ENCODE results near the gene CA9. TPM values are rescaled to one million over a fixed set of nuclear protein-coding genes. Genes with fewer than 3 reads are reported as not detected.
A peak's percentile ranks its signal among the peaks of the same experiment; 100 is the strongest.

Gene CA9
- total RNA-seq, 1 donor from 2014 or later: 0.09 TPM

DNA sequence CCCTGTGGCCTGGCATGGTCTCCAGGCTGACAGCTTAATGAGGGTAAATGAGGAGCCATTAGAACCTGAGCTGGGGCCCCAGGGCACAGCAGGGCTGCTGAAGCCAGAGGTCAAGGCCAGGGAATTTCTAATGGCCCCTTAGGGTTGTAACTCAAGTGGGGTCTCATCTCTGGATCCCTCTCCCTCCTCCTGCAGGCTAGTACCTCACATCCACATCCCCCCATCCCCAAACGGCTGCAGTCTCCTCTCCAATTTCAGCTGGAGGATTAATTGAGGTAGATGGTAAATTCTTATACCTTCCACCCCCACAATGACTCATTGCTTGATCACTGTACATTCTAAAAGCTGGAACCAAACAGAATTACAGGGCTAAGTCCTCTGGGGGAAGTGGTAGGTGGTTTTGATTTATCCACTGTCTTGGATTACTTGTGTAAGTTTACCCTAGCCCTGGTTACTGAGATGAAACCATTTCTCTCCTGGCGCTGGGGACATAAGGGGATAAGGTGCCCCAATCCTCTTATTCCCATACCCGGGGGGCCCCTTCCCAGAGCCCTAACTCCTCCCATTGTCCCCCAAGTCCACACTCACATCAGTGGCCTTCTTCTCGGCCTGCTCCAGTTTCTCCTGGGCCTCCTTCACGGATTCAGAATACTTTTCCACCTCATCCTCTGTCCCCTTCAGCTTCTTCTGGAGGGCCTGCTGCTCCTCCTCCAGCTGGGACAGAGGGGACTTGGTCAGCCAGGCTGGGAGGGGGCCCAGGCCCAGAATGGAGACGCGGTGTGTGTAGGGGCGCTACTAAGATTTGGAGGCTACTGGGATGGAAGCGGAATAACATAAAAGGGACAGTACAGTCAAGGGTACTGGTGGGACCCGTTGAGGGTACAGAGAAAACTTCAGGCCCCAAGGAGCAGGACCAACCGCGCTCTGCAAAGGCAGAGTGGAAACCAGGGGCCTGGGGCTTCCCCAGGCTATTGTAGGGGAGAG is 15.1 kb downstream of the CA9 start:
- H3K9me3 Mint-ChIP-seq: peaks cover 2% of the 10 kb centered on the region
- no peak overlapping the region for H3K27ac ChIP-seq

DNA sequence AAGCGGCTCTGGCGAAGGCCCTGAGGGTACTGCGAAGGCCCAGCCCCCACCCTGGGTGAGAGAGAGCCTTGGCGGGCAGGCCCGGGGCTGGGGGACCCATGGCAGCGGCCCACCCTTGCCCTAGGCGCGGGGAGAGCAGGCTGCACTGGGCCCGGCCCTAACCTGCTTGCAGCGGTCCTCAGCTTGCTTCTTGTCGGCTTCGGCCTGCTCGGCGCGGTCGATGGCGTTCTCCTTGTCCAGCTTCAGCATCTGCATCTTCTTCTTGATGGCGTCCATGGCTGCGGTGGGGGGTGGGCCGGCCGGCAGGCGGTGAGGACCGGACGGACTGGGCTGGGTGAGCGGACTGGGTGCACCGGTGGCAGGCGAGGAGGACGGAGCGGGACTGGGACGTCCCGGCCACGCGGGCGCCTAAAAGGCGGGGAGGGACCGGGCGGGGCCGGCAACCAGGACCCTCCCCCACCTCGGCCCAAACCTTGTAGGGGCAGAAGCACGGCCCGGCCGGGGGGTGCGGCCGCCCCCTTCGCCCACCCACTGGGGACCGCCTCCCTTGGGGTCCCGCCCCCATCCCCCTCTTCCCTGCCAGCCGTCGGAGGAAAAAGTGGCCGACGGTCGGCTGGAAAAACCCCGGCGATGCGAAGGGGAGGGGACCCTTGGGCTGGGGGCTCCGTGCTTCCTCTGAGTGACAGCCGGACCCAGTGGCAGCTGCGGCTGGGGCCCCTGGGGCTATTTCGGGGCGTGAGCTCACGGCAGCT is 16.0 kb downstream of the CA9 start, which contains the start of gene TPM2:
Gene TPM2, minus strand, starts transcription at position 384 of the 752 bp plus-strand sequence. Its CDS starts 108 bp downstream, at position 276.
- Histone ChIP-seq H3K4me1 (peaks cover 10% of the 10 kb centered on the region), H2AFZ (replicated peaks) (peak within 1 kb of the TSS; percentile 66), H3K9ac (peak within 1 kb of the TSS; percentile 62), H3K27me3 (no peaks in the 10 kb centered on the region), H3K4me2 (peak within 1 kb of the TSS; percentile 89), H3K4me3 (peak within 1 kb of the TSS; percentile 69), H3K36me3 (no peaks in the 10 kb centered on the region), H3K27ac (no peak within 1 kb of the TSS), H3K9me3 (ENCODE audit: low read depth) (no peaks in the 10 kb centered on the region), H3K79me2 (ENCODE audit: low read depth) (peaks cover 19% of the 10 kb centered on the region), H4K20me1 (ENCODE audit: low read depth) (no peaks in the 10 kb centered on the region), H3F3A (ENCODE audit: low read depth) (peaks cover 16% of the 10 kb centered on the region)
- H3K9me3 Mint-ChIP-seq: peaks cover 2% of the 10 kb centered on the region
- H3K4me3 Mint-ChIP-seq: peak within 1 kb of the TSS; percentile 89
- DNase-seq (ENCODE audit: low spot score): peak; percentile 78
- H3K4me1 Mint-ChIP-seq: peaks cover 36% of the 10 kb centered on the region
- peak within 1 kb of the TSS; percentile 61 for H3K27ac Mint-ChIP-seq
- peaks cover 8% of the 10 kb centered on the region for H3K36me3 Mint-ChIP-seq
- H3K27me3 Mint-ChIP-seq (ENCODE audit: insufficient read depth, low read depth): peaks cover 7% of the 10 kb centered on the region
- TF ChIP-seq EZH2phosphoT487 (IDR thresholded peaks at IDR 0.05) (no peak), EZH2 (IDR thresholded peaks at IDR 0.05) (no peak)
- TF ChIP-seq, protein P1, sequence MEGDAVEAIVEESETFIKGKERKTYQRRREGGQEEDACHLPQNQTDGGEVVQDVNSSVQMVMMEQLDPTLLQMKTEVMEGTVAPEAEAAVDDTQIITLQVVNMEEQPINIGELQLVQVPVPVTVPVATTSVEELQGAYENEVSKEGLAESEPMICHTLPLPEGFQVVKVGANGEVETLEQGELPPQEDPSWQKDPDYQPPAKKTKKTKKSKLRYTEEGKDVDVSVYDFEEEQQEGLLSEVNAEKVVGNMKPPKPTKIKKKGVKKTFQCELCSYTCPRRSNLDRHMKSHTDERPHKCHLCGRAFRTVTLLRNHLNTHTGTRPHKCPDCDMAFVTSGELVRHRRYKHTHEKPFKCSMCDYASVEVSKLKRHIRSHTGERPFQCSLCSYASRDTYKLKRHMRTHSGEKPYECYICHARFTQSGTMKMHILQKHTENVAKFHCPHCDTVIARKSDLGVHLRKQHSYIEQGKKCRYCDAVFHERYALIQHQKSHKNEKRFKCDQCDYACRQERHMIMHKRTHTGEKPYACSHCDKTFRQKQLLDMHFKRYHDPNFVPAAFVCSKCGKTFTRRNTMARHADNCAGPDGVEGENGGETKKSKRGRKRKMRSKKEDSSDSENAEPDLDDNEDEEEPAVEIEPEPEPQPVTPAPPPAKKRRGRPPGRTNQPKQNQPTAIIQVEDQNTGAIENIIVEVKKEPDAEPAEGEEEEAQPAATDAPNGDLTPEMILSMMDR (IDR thresholded peaks at IDR 0.05): no peak

More for the DNA sequence above, 15.1 kb downstream of the CA9 start:
- Mint-ChIP-seq H3K27me3 (ENCODE audit: insufficient read depth, low read depth) (peaks cover 9% of the 10 kb centered on the region), H3K4me3 (peak overlapping the region; percentile 82), H3K4me1 (peaks cover 36% of the 10 kb centered on the region), H3K27ac (peak overlapping the region; percentile 61), H3K36me3 (peaks cover 11% of the 10 kb centered on the region)
- TF ChIP-seq, protein P1 (IDR thresholded peaks at IDR 0.05): no peak
- TF ChIP-seq EZH2 (IDR thresholded peaks at IDR 0.05) (no peak), EZH2phosphoT487 (IDR thresholded peaks at IDR 0.05) (no peak)
- Histone ChIP-seq H4K20me1 (ENCODE audit: low read depth) (no peaks in the 10 kb centered on the region), H3K36me3 (no peaks in the 10 kb centered on the region), H3K9me3 (ENCODE audit: low read depth) (no peaks in the 10 kb centered on the region), H3K4me2 (peak overlapping the region; percentile 89), H3K4me3 (peak overlapping the region; percentile 69), H3F3A (ENCODE audit: low read depth) (peaks cover 16% of the 10 kb centered on the region), H2AFZ (replicated peaks) (peak overlapping the region; percentile 66), H3K9ac (peak overlapping the region; percentile 62), H3K27me3 (no peaks in the 10 kb centered on the region), H3K79me2 (ENCODE audit: low read depth) (peaks cover 19% of the 10 kb centered on the region), H3K4me1 (peaks cover 10% of the 10 kb centered on the region)
- no peak for DNase-seq (ENCODE audit: low spot score)

DNA sequence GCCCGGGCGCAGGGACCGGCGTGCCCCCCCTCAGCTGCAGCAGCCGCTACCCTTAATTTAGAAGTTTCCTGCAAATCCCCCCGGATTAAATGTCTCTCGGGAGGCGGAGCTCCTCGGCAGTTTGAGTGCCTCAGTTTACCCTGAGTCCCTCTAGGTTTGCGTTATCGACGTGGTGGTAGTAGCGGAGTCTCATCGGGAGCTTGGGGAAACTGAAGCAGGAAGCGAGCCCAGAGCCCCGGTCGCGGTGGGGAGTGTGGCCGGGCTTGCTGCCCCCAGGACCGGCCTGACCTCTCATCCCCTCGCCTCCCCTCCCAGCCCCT is 16.5 kb downstream of the CA9 start:
- H3K79me2 ChIP-seq (ENCODE audit: low read depth): peaks cover 19% of the 10 kb centered on the region
- H2AFZ ChIP-seq (replicated peaks): peak overlapping the region; percentile 66
- no peak overlapping the region for H3K27ac Mint-ChIP-seq
- H3K4me1 ChIP-seq: peaks cover 10% of the 10 kb centered on the region
- H4K20me1 ChIP-seq (ENCODE audit: low read depth): no peaks in the 10 kb centered on the region
- DNase-seq (ENCODE audit: low spot score): no peak
- peaks cover 2% of the 10 kb centered on the region for H3K9me3 Mint-ChIP-seq
- H3K4me1 Mint-ChIP-seq: peaks cover 36% of the 10 kb centered on the region
- no peaks in the 10 kb centered on the region for H3K36me3 ChIP-seq
- H3K4me3 ChIP-seq: peak overlapping the region; percentile 69
- H3K27ac ChIP-seq: no peak overlapping the region
- H3K4me2 ChIP-seq: peak overlapping the region; percentile 89
- H3K27me3 ChIP-seq: no peaks in the 10 kb centered on the region
- H3K27me3 Mint-ChIP-seq (ENCODE audit: insufficient read depth, low read depth): peaks cover 7% of the 10 kb centered on the region
- no peak for TF ChIP-seq EZH2phosphoT487 (IDR thresholded peaks at IDR 0.05)
- no peak for TF ChIP-seq EZH2 (IDR thresholded peaks at IDR 0.05)
- TF ChIP-seq, protein P1 (IDR thresholded peaks at IDR 0.05): no peak
- peak overlapping the region; percentile 89 for H3K4me3 Mint-ChIP-seq
- peaks cover 16% of the 10 kb centered on the region for H3F3A ChIP-seq (ENCODE audit: low read depth)
- no peaks in the 10 kb centered on the region for H3K9me3 ChIP-seq (ENCODE audit: low read depth)
- peaks cover 8% of the 10 kb centered on the region for H3K36me3 Mint-ChIP-seq
- no peak overlapping the region for H3K9ac ChIP-seq

Data from neural progenitor cell (in vitro differentiated cells).